Mammary epithelial cell (primary cell): ENCODE data around the gene ESRRG.

Experiments
- CTCF ChIP-seq, 2 donors: IDR thresholded peaks in 1 of 2; conservative IDR thresholded peaks in 1 of 2; 2 replicates each; pipeline ENCODE4 v1.5.1; 2011 to 2012; ENCODE audit warnings: inconsistent platforms in 2 of 2, low read length in 2 of 2, mild to moderate bottlenecking in 2 of 2, control low read depth in 1 of 2, low read depth in 1 of 2; ENCODE audit not compliant: insufficient read depth in 1 of 2; ENCODE audit errors: extremely low read depth in 1 of 2
- EZH2 ChIP-seq: IDR thresholded peaks from 2 replicates; pipeline ENCODE4 v1.6.1; 2012; ENCODE audit warnings: low read length, inconsistent platforms, borderline replicate concordance

GRCh38 chr1:216662681-216663080 is 60.5 kb downstream of the ESRRG start:
- TF ChIP-seq CTCF (conservative IDR thresholded peaks at IDR 0.05 in 1 of 2, IDR thresholded peaks at IDR 0.05 in 1 of 2; ENCODE audit: extremely low read depth in 1 of 2, insufficient read depth in 1 of 2, low read depth in 1 of 2, low read length in 2 of 2) (no peak), EZH2 (no peak)
